Neutrophil (primary cell): ENCODE measurements around the gene TRIM4.

ENCODE experiments used
- H3K27ac ChIP-seq: fragments of 200-600 bp; sonication (generic); 2 replicates; pipeline ENCODE4 v1.5.1; 2016; ENCODE audit warnings: mild to moderate bottlenecking, moderate library complexity
- H3K27me3 ChIP-seq: fragments of 200-600 bp; sonication (generic); 2 replicates; pipeline ENCODE4 v1.6.0; 2016; ENCODE audit warnings: mild to moderate bottlenecking
- H3K36me3 ChIP-seq: fragments of 200-600 bp; sonication (generic); 2 replicates; pipeline ENCODE4 v1.5.1; 2017
- H3K4me1 ChIP-seq, 2 experiments: fragments of 200-600 bp in 1 of 2; sonication (generic) in 1 of 2; 1 replicate in 1 of 2; 2 replicates in 1 of 2; pipeline versions ENCODE4 v1.5.1 to v1.6.1; 2013 to 2016; ENCODE audit warnings: low read depth in 1 of 2, low read length in 1 of 2, mild to moderate bottlenecking in 1 of 2, moderate library complexity in 1 of 2; ENCODE audit not compliant: control insufficient read depth in 1 of 2, insufficient read depth in 1 of 2
- H3K4me3 ChIP-seq, 2 experiments: fragments of 200-600 bp in 1 of 2; sonication (generic) in 1 of 2; 1 replicate in 1 of 2; 2 replicates in 1 of 2; pipeline ENCODE4 v1.5.1; 2013 to 2016; ENCODE audit warnings: low read depth in 1 of 2, low read length in 1 of 2, mild to moderate bottlenecking in 1 of 2, moderate library complexity in 1 of 2
- H3K9me3 ChIP-seq: fragments of 200-600 bp; sonication (generic); 2 replicates; pipeline ENCODE4 v1.5.1; 2016
- TF ChIP-seq, protein P1 (sequence below): fragments of 200-600 bp; sonication (generic); IDR thresholded peaks from 2 replicates; pipeline ENCODE4 v1.5.1; 2016; ENCODE audit warnings: antibody characterized with exemption

The TRIM4 gene

DNA sequence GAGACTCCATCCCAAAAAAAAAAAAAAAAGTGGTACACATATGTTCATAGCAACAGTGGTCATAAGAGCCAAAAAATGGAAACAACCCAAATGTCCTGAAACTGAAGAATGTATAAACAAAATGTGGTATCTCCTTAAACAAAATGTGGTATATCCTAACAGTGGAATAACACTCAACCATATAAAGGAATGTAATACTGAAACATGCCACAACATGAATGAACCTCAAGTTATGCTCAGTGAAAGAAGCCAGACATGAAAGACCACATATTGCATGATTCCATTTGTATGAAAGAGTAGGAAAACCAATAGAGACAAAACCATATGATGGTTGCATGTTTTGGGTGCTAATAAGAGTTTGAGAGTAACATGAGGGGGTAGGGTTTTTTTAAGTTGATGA lies 7.0 kb upstream of the TRIM4 start:
- TF ChIP-seq, protein P1, sequence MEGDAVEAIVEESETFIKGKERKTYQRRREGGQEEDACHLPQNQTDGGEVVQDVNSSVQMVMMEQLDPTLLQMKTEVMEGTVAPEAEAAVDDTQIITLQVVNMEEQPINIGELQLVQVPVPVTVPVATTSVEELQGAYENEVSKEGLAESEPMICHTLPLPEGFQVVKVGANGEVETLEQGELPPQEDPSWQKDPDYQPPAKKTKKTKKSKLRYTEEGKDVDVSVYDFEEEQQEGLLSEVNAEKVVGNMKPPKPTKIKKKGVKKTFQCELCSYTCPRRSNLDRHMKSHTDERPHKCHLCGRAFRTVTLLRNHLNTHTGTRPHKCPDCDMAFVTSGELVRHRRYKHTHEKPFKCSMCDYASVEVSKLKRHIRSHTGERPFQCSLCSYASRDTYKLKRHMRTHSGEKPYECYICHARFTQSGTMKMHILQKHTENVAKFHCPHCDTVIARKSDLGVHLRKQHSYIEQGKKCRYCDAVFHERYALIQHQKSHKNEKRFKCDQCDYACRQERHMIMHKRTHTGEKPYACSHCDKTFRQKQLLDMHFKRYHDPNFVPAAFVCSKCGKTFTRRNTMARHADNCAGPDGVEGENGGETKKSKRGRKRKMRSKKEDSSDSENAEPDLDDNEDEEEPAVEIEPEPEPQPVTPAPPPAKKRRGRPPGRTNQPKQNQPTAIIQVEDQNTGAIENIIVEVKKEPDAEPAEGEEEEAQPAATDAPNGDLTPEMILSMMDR, result no peak
- no peaks in the 10 kb centered on the region for H3K4me1 ChIP-seq
- peaks cover 84% of the 10 kb centered on the region for H3K27me3 ChIP-seq
- no peaks in the 10 kb centered on the region for H3K9me3 ChIP-seq
- no peaks in the 10 kb centered on the region for H3K36me3 ChIP-seq
- no peak overlapping the region for H3K4me3 ChIP-seq
- H3K27ac ChIP-seq, result no peak overlapping the region

DNA sequence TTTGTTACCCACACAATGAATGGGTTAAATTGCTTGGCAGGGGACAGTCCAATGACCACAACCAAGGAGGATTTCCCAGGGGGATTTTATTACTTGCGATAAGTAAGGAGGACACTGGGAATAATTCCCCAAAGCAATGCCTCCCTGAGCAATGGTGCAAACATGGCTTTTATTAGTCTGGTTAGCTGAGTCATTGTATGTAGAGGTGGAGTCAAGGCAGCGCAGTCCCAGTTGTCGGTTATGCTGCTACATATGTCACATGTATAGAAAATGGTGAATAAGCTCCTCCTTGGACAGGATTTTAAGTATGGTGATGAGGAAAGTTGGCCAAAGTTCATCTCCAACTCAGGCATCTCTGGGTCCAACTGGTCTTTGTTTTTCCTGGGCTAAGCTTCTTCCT lies 3.9 kb upstream of the TRIM4 start:
- Histone ChIP-seq H3K27ac (no peak overlapping the region), H3K4me3 (no peak overlapping the region), H3K27me3 (peaks cover 56% of the 10 kb centered on the region), H3K36me3 (no peaks in the 10 kb centered on the region), H3K9me3 (no peaks in the 10 kb centered on the region), H3K4me1 (peaks cover 10 to 18% of the 10 kb centered on the region in 2 experiments)
- TF ChIP-seq, protein P1, result no peak

DNA sequence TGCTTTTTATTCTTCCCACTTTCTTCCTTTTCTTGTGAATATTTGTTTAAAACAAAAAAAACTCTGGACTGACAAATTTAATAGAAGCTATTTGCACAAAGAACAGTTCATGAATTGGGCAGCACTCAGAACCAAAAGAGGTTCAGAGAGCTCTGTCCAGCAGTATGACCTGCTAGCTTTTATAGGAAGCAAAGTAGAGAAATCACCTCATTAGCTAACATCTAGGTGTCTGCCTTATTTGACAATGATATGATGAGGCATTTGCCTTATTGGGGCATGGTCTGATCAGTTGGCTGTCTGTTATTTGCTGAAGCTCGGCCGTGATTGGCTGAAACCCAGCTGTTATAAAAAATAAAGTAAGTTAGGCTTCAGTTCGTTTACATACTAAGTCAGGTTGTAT lies 819 bp upstream of the TRIM4 start:
- H3K9me3 ChIP-seq, result no peaks in the 10 kb centered on the region
- H3K4me1 ChIP-seq, result peaks cover 17 to 33% of the 10 kb centered on the region in 2 experiments
- H3K4me3 ChIP-seq, result peak overlapping the region in 1 of 2 experiments; percentile 81
- peaks cover 18% of the 10 kb centered on the region for H3K36me3 ChIP-seq
- H3K27ac ChIP-seq, result peak overlapping the region; percentile 89
- peaks cover 25% of the 10 kb centered on the region for H3K27me3 ChIP-seq
- TF ChIP-seq, protein P1, result no peak

DNA sequence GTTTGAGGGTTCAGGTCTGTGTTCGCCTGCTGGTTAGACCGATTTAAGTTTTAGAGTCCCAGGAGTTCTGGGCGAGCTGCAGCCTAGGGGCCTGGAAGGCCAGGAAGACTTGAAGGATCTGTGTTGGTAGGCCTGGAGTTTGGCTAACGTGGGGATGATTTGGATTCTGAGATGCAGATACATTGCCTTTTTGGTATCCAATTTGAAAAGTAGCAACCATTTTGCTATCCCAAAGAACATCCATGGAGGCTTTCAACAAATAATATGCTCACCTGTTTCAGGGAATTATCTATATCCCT lies 433 bp upstream of the TRIM4 start:
- H3K27me3 ChIP-seq, result peaks cover 21% of the 10 kb centered on the region
- TF ChIP-seq, protein P1, result no peak
- H3K9me3 ChIP-seq, result no peaks in the 10 kb centered on the region
- peaks cover 18% of the 10 kb centered on the region for H3K36me3 ChIP-seq
- peak overlapping the region; percentile 89 for H3K27ac ChIP-seq
- H3K4me3 ChIP-seq, result peak overlapping the region; percentile 81 to 83
- H3K4me1 ChIP-seq, result peaks cover 17 to 33% of the 10 kb centered on the region in 2 experiments

DNA sequence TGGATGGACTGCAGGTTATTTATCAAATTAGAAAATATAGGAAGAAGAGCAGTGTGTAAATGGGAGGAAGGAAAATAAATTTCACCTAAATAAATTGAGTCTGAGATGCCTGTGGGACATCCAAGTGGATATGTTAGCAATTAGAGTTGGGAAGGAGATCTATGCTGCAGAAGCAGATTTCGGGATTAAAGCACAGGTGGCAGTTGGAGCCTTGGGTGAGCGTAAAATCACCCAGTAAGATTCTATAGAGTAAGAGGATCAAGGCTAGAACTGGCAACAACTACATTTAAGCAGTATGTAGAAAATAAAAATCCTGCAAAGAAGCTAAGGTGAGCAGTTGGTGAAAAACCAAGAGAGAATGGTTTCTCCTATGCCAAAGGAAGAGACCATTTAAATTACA lies 8.4 kb downstream of the TRIM4 start:
- TF ChIP-seq, protein P1, result no peak
- H3K4me1 ChIP-seq, result no peaks in the 10 kb centered on the region
- H3K27ac ChIP-seq, result no peak overlapping the region
- H3K4me3 ChIP-seq, result no peak overlapping the region
- H3K36me3 ChIP-seq, result peaks cover 47% of the 10 kb centered on the region
- no peaks in the 10 kb centered on the region for H3K9me3 ChIP-seq
- H3K27me3 ChIP-seq, result no peaks in the 10 kb centered on the region

DNA sequence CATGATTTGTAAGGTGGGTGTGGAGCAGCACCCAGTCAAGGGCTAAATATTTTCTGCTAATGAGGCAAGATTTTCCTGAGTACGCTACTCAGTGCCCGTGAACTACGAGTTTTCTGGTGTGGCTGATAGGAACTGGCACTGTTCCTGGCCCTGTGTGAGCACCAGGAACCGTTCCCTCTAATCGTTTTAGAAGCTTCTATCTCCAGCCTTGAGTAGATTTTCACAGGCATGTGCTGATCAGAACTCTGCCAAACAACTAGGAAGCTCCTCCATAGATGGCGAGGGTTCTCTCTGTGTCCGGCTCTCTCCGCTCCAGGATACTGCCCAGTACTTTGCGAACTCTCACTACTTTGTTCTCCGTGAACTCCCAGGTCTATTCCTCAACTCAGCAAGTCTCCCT lies 17.7 kb downstream of the TRIM4 start:
- H3K9me3 ChIP-seq, result no peaks in the 10 kb centered on the region
- H3K27ac ChIP-seq, result no peak overlapping the region
- H3K36me3 ChIP-seq, result peaks cover 66% of the 10 kb centered on the region
- TF ChIP-seq, protein P1, result no peak
- no peak overlapping the region for H3K4me3 ChIP-seq
- peaks cover 18 to 20% of the 10 kb centered on the region in 2 experiments for H3K4me1 ChIP-seq
- H3K27me3 ChIP-seq, result no peaks in the 10 kb centered on the region
